Adrenal gland (tissue), 5 donors: ENCODE data around the gene ACTL10.

Experiments used
- CTCF ChIP-seq, 6 experiments: fragments of 450-650 bp in 4 of 6; fragments of 200-600 bp in 2 of 6; sonication (generic) in 1 of 6; IDR thresholded peaks; 1 replicate in 5 of 6; 2 replicates in 1 of 6; pipeline versions ENCODE4 v1.5.1 to v1.8.0; 2016 to 2021; ENCODE audit warnings: antibody characterized with exemption in 6 of 6, mild to moderate bottlenecking in 2 of 6, moderate library complexity in 1 of 6
- POLR2A ChIP-seq, 2 donors: fragments of 450-650 bp; IDR thresholded peaks; one replicate each; pipeline ENCODE4 v1.6.1; 2017; ENCODE audit warnings: antibody characterized with exemption in 2 of 2, mild to moderate bottlenecking in 2 of 2, moderate library complexity in 1 of 2
- donor health status: DM: no; HTN: no; CAD: no.

GRCh38 chr20:33675136-33675959 is 8.6 kb downstream of the ACTL10 start:
- TF ChIP-seq CTCF (IDR thresholded peaks at IDR 0.05) (no peak), POLR2A (IDR thresholded peaks at IDR 0.05) (peak in 1 of 2 donors; percentile 22)
